GM12864 (cell line): ENCODE data around the gene TBC1D14.

ENCODE experiments used
- DNase-seq: peaks from one replicate; pipeline ENCODE4 v3.0.0-alpha.2; 2011; ENCODE audit warnings: low read depth
- H3K4me3 ChIP-seq: 2 replicates; pipeline ENCODE4 v1.5.1; 2011; ENCODE audit warnings: mild to moderate bottlenecking, low read depth, low read length, control low read depth
- CTCF ChIP-seq: IDR thresholded peaks from 2 replicates; pipeline ENCODE4 v1.5.1; 2011; ENCODE audit warnings: low read depth, mild to moderate bottlenecking, moderate library complexity, low read length, control low read depth, inconsistent platforms; ENCODE audit errors: missing control alignments

Gene TBC1D14

GRCh38 chr4:7060346-7061150 is 150.9 kb downstream of the TBC1D14 start:
- H3K4me3 ChIP-seq: no peak overlapping the region
- no peak for DNase-seq
- TF ChIP-seq CTCF: no peak

GRCh38 chr4:7061815-7062214 is 152.2 kb downstream of the TBC1D14 start:
- no peak for DNase-seq
- no peak overlapping the region for H3K4me3 ChIP-seq
- TF ChIP-seq CTCF: no peak

- DNase-seq: no peak
- TF ChIP-seq CTCF: no peak
- H3K4me3 ChIP-seq: no peak overlapping the region
Measured at GRCh38 chr4:7062816-7063215, 153.2 kb downstream of the TBC1D14 start.

GRCh38 chr4:7063362-7063761 is 153.7 kb downstream of the TBC1D14 start:
- no peak overlapping the region for H3K4me3 ChIP-seq
- no peak for TF ChIP-seq CTCF
- DNase-seq: no peak

- H3K4me3 ChIP-seq: no peak overlapping the region
- no peak for TF ChIP-seq CTCF
- no peak for DNase-seq
Measured at GRCh38 chr4:7066006-7066405, 156.4 kb downstream of the TBC1D14 start.

GRCh38 chr4:7066493-7066892 is 156.9 kb downstream of the TBC1D14 start:
- H3K4me3 ChIP-seq: peak overlapping the region; percentile 84
- TF ChIP-seq CTCF: no peak
- no peak for DNase-seq

- DNase-seq: no peak
- no peak for TF ChIP-seq CTCF
- peak overlapping the region; percentile 84 for H3K4me3 ChIP-seq
Measured at GRCh38 chr4:7067126-7067451, 157.5 kb downstream of the TBC1D14 start.
